ENCODE data around the gene MYLK.

DNA sequence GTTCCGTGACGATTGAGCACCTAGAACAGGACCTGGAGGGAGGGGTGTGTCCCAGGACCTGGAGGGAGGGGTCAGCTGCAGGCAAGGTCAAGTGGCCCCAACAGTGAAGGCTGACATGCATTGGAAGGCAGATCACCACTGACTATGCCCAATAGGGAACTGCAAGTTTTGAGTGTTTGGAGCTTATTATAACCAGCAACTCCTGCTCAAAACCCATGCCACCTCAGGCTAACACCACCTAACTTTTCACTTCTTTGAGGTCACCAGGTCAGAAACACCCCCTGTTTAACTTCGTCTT is 93.1 kb downstream of the MYLK start:
- TF ChIP-seq, protein P1, sequence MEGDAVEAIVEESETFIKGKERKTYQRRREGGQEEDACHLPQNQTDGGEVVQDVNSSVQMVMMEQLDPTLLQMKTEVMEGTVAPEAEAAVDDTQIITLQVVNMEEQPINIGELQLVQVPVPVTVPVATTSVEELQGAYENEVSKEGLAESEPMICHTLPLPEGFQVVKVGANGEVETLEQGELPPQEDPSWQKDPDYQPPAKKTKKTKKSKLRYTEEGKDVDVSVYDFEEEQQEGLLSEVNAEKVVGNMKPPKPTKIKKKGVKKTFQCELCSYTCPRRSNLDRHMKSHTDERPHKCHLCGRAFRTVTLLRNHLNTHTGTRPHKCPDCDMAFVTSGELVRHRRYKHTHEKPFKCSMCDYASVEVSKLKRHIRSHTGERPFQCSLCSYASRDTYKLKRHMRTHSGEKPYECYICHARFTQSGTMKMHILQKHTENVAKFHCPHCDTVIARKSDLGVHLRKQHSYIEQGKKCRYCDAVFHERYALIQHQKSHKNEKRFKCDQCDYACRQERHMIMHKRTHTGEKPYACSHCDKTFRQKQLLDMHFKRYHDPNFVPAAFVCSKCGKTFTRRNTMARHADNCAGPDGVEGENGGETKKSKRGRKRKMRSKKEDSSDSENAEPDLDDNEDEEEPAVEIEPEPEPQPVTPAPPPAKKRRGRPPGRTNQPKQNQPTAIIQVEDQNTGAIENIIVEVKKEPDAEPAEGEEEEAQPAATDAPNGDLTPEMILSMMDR (IDR thresholded peaks at IDR 0.05) = no peak
- no peak for TF ChIP-seq EP300 (IDR thresholded peaks at IDR 0.05)

Measured in suprapubic skin (tissue), 3 donors.